8988T (cell line): Measurements from ENCODE around the gene ATG101.
"Not testable (repeated sequence)": the region's sequence is repeated elsewhere in the genome, so short reads cannot be mapped to it uniquely, and the experiment has no call there.

Experiments
- DNase-seq: peaks from one replicate; pipeline ENCODE4 v3.0.0; 2011

The ATG101 gene

GRCh38 chr12:52116222-52117125 is 46.7 kb downstream of the ATG101 start:
- DNase-seq, result not testable (repeated sequence)

DNA sequence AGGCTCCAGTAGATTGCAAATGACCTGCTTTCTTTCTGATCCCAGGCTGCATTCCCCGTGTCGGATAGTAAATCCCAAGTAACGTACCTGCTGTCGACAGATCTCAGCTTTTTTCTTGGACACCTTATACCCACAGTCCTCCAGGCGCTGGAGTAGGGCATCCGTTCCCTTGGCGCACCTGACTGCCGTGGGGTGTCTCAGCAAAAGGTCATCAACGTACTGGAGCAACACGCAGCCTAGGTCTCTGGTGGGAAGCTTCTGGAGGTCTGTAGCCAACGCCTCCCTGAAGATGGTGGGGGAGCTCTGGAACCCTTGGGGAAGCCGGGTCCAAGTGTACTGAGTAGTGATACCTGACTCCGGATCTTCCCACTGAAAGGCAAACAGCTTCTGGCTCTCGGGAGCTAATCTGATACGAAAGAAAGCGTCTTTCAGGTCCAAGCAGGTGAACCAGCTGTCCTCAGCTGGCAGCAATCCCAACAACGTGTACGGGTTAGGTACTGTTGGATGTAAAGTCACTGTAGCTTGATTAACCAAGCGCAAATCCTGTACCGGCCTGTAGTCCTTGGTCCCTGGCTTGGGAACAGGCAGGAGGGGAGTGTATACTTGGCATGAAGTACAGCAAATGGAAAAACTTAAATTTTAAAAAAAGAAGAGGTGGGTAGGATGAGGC is 48.2 kb downstream of the ATG101 start:
- DNase-seq, result not testable (repeated sequence)

DNA sequence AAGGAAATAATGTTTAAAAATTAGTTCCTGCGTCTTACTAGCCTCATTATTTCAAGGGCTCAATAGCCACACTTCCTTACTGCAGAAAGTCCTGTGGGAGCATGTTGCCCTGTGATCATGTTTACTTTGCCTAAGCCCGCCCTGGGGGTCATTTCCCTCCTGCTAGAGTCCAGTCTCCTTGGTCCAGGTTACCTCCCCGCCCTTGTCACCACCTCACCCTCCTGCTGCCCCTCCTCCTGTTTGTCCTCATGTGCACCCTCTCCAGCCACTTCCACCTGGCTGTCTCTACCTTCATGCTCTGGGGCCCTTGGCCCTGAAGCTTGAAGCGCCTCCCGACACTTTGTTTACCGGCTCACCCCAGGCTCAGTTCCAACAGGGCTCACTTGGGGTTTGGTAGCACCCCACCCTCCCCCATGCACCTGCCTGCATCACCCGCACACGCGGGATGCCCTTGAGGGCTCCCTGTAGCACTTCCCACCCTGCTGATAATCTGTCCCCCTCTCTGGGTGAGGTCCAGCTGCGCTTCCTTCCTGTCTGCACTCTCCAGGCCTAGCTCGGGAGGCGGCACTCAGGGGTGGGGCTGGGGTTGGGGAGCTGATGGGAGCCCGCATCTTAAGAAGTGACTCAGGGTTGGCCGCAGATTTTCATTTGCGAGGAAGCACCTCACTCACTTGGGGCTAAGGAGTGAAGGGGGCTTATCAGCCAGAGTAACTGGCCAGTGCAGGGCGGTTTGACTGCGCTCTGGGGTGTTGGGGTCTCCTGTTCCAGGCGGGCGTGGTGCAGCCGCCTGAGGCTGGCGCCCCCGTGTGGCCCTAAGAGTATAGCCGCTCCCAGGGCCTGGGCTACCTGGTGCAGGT is 49.8 kb downstream of the ATG101 start:
- peak; percentile 85 for DNase-seq

- peak; percentile 4 for DNase-seq
Measured at GRCh38 chr12:52120951-52121823, 51.4 kb downstream of the ATG101 start.

GRCh38 chr12:52121824-52122539 is 52.2 kb downstream of the ATG101 start:
- DNase-seq, result peak; percentile 73

- DNase-seq, result no peak
Measured at GRCh38 chr12:52122540-52122871, 52.7 kb downstream of the ATG101 start.

DNA sequence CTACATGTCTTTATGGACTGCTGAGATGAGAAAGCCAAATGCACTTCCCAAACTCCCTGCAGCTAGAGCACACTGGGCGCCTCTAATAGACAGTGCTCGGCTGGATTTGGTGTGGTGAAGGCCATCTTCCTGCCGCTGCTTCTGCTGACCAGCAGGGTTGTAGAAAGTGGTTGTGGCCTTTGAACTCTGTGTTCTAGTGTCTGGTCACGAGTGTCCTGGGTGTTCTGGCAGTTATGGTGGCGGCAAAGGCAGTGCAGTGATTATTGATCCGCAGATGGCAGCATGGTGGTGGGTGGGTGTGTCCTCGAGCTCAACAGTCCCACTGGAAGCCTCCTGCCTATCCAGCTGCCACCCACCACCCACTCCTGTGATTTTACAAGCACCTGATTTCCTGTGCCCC is 53.1 kb downstream of the ATG101 start:
- DNase-seq, result no peak

DNA sequence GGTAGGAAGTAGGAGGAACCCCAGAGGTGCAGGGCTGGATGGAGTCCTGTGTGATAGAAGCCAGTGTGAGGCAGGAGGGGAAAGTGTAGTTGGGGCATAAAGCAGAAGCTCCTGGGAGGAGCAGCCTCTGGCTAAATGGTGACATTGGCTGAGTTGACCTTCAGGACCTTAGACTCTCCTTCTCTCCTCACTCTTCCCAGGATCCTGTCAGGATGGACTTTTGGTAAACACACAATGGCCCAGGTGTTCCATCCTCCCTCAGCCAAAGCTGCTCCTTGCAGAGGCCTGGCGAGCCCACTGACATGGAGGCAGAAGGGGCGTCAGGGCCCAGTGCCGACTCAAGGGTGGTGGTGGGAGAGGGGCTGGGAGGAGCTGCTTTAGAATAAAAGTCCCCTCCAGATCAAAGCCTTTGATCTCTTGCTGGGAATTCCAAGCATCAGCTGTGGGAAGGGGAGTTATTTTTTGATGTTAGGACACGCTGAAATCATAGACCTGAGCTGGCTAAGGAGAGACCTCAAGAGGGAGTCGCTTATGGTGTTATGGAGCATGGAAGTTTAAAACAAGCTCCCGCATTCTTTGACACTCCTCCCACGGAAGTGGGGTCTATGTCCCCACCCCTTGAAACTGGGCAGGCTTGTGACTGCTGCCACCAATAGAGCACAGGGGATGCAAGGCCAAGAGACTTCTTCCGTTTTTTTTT is 53.9 kb downstream of the ATG101 start:
- DNase-seq, result peak; percentile 2

DNA sequence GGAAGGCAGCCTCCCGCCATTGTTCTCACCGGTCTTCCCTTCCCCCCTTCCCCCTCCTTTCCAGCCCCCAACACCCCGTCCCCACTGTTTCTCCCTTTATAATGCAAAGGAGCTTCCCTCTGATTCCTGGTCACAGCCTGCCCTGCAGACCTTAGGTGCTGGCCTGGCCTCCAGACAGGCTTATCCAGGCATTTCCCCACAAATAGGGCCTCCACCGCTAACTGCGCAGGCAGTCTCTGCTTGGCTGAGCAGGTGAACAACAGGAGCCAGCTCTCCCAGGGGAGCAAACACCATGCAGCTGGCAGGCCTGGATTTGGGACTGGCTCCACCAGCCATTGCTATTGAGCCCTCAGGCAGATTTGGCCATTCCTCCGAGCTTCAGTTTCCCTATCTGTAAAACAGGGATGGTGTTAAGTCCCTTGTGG is 55.7 kb downstream of the ATG101 start:
- peak; percentile 6 for DNase-seq

DNA sequence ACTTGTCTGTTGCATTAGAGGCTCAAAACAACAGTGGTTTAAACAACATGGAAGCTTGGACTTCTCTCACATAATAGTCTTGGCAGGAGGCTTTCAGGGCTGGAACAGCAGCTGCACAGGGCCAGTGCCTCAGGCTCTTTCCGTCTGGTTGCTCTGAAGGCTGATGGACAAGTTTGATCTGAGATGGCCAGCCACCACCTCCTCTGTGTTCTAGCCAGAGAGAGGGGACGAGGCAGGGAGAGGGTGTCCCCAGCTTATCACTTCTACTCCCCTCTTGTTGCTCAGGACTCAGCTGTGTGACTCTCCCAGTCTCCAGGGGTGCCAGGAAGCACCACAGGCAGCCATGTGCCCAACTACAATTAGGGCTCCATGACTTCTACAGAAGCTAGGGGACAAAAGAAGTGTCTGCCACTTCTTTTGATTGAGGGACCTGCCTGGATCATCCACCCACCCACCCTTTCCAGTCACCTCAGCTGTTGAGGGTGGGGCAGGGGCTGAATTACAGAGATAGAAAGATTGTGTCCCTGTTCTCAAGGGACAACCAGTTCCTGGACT is 56.3 kb downstream of the ATG101 start:
- DNase-seq, result peak; percentile 4
